GM21360 (cell line): ENCODE results near the gene PRR30.
"Not testable (repeated sequence)": the region's sequence is repeated elsewhere in the genome, so short reads cannot be mapped to it uniquely, and the experiment has no call there.

ENCODE experiments used
- ATAC-seq: cut with Tn5 transposase; IDR thresholded peaks from one replicate; pipeline ENCODE4 v1.9.1; 2021; ENCODE audit warnings: mild to moderate bottlenecking, moderate library complexity; ENCODE audit not compliant: unreplicated experiment

The PRR30 gene

GRCh38 chr2:27130396-27130795 lies 8.8 kb downstream of the PRR30 start:
- no peak for ATAC-seq

GRCh38 chr2:27128668-27129571 lies 10.3 kb downstream of the PRR30 start:
- no peak for ATAC-seq

GRCh38 chr2:27127883-27128667 lies 11.1 kb downstream of the PRR30 start:
- ATAC-seq = no peak

GRCh38 chr2:27126252-27126710 lies 12.9 kb downstream of the PRR30 start:
- ATAC-seq = no peak

- no peak for ATAC-seq
These were observed 14.1 kb downstream of the PRR30 start for GRCh38 chr2:27125104-27125503.

- no peak for ATAC-seq
These were observed 15.7 kb downstream of the PRR30 start, which contains the start of gene ABHD1 for GRCh38 chr2:27123302-27124150. Gene ABHD1, plus strand, starts transcription at chr2:27123815. Its CDS starts 134 bp downstream, at chr2:27123949.

GRCh38 chr2:27122791-27123190 lies 16.4 kb downstream of the PRR30 start:
- no peak for ATAC-seq

- ATAC-seq = no peak
These were observed 17.3 kb downstream of the PRR30 start for GRCh38 chr2:27121906-27122305.

- not testable (repeated sequence) for ATAC-seq
These were observed 19.9 kb downstream of the PRR30 start for GRCh38 chr2:27119330-27119670.

- ATAC-seq = no peak
These were observed 20.5 kb downstream of the PRR30 start, which contains the start of gene CGREF1 for GRCh38 chr2:27118525-27119329. Gene CGREF1, minus strand, starts transcription at chr2:27119128. Its CDS starts 14,762 bp downstream, at chr2:27104366.

- ATAC-seq = no peak
These were observed 21.1 kb downstream of the PRR30 start for GRCh38 chr2:27117995-27118524.

GRCh38 chr2:27115519-27115918 lies 23.7 kb downstream of the PRR30 start:
- no peak for ATAC-seq

GRCh38 chr2:27111392-27112078 lies 27.7 kb downstream of the PRR30 start:
- ATAC-seq = not testable (repeated sequence)

- ATAC-seq = not testable (repeated sequence)
These were observed 28.4 kb downstream of the PRR30 start for GRCh38 chr2:27110603-27111352.

GRCh38 chr2:27109083-27109482 lies 30.1 kb downstream of the PRR30 start:
- no peak for ATAC-seq

GRCh38 chr2:27108221-27108620 lies 31.0 kb downstream of the PRR30 start:
- no peak for ATAC-seq

GRCh38 chr2:27105981-27106380 lies 33.2 kb downstream of the PRR30 start:
- ATAC-seq = no peak

- no peak for ATAC-seq
These were observed 36.9 kb downstream of the PRR30 start for GRCh38 chr2:27102329-27102728.
